ENCODE data around the gene P2RY12.

- TF ChIP-seq CTCF (IDR thresholded peaks at IDR 0.05) (no peak), POLR2A (IDR thresholded peaks at IDR 0.05) (no peak)
These were observed 18.7 kb upstream of the P2RY12 start for GRCh38 chr3:151403246-151403645.
